Measurements from ENCODE around the gene CNOT6. TPM values are rescaled to one million over a fixed set of nuclear protein-coding genes. Genes with fewer than 3 reads are reported as not detected.

CNOT6 gene
- total and polyA plus RNA-seq, 10 of the 15 experiments (the other 5 are each of a cell fraction or from before 2014, with no cell fraction given), result 3.8 to 22.1 (median 12.1) TPM

GRCh38 chr5:180553530-180553929 lies 59.4 kb downstream of the CNOT6 start (continued):
- TF ChIP-seq CBFB (IDR thresholded peaks at IDR 0.05; ENCODE audit: low read depth) (no peak), POLR2A (IDR thresholded peaks at IDR 0.05; ENCODE audit: low read depth, low read length) (no peak), LARP7 (IDR thresholded peaks at IDR 0.05) (no peak), ZSCAN29 (IDR thresholded peaks at IDR 0.05) (no peak), CHD2 (IDR thresholded peaks at IDR 0.05; ENCODE audit: borderline replicate concordance, low read depth, low read length) (no peak), TAF1 (IDR thresholded peaks at IDR 0.05; ENCODE audit: borderline replicate concordance, low read depth, low read length) (no peak), CEBPB (IDR thresholded peaks at IDR 0.05; ENCODE audit: borderline replicate concordance in 1 of 2, low read depth in 2 of 2, low read length in 2 of 2) (no peak), ZNF217 (IDR thresholded peaks at IDR 0.05) (no peak), RB1 (IDR thresholded peaks at IDR 0.05; ENCODE audit: borderline replicate concordance) (no peak)

GRCh38 chr5:180555168-180555921 lies 61.2 kb downstream of the CNOT6 start:
- POLR2A ChIA-PET, result no interaction called here
- no peaks in the 10 kb centered on the region; the same call in 2 of the 3 replicates for H3K9me3 ChIP-seq (replicated peaks; ENCODE audit: control insufficient read depth, insufficient read depth, low read length)
- H3K27ac ChIP-seq (ENCODE audit: control insufficient read depth, insufficient read depth), result no peak overlapping the region
- TF ChIP-seq RB1 (IDR thresholded peaks at IDR 0.05; ENCODE audit: borderline replicate concordance), result no peak
- no peak for TF ChIP-seq RBBP5 (conservative IDR thresholded peaks at IDR 0.05)
- TF ChIP-seq SKIL (IDR thresholded peaks at IDR 0.05; ENCODE audit: low read depth, poor library complexity, severe bottlenecking), result no peak
- TF ChIP-seq, protein P1, sequence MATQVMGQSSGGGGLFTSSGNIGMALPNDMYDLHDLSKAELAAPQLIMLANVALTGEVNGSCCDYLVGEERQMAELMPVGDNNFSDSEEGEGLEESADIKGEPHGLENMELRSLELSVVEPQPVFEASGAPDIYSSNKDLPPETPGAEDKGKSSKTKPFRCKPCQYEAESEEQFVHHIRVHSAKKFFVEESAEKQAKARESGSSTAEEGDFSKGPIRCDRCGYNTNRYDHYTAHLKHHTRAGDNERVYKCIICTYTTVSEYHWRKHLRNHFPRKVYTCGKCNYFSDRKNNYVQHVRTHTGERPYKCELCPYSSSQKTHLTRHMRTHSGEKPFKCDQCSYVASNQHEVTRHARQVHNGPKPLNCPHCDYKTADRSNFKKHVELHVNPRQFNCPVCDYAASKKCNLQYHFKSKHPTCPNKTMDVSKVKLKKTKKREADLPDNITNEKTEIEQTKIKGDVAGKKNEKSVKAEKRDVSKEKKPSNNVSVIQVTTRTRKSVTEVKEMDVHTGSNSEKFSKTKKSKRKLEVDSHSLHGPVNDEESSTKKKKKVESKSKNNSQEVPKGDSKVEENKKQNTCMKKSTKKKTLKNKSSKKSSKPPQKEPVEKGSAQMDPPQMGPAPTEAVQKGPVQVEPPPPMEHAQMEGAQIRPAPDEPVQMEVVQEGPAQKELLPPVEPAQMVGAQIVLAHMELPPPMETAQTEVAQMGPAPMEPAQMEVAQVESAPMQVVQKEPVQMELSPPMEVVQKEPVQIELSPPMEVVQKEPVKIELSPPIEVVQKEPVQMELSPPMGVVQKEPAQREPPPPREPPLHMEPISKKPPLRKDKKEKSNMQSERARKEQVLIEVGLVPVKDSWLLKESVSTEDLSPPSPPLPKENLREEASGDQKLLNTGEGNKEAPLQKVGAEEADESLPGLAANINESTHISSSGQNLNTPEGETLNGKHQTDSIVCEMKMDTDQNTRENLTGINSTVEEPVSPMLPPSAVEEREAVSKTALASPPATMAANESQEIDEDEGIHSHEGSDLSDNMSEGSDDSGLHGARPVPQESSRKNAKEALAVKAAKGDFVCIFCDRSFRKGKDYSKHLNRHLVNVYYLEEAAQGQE (IDR thresholded peaks at IDR 0.05; ENCODE audit: low read depth, low read length), result no peak
- TF ChIP-seq KAT2A (conservative IDR thresholded peaks at IDR 0.05; ENCODE audit: control insufficient read depth, low read depth, low read length), result no peak
- no peak for TF ChIP-seq CBX3 (IDR thresholded peaks at IDR 0.05; ENCODE audit: borderline replicate concordance, low read depth)
- TF ChIP-seq BRCA1 (IDR thresholded peaks at IDR 0.05; ENCODE audit: low read depth, low read length), result no peak
- TF ChIP-seq, protein P2, sequence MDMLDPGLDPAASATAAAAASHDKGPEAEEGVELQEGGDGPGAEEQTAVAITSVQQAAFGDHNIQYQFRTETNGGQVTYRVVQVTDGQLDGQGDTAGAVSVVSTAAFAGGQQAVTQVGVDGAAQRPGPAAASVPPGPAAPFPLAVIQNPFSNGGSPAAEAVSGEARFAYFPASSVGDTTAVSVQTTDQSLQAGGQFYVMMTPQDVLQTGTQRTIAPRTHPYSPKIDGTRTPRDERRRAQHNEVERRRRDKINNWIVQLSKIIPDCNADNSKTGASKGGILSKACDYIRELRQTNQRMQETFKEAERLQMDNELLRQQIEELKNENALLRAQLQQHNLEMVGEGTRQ (IDR thresholded peaks at IDR 0.05; ENCODE audit: borderline replicate concordance, low read depth, low read length), result no peak
- TF ChIP-seq NR2C2 (IDR thresholded peaks at IDR 0.05; ENCODE audit: borderline replicate concordance, control insufficient read depth, insufficient read length, low read depth), result no peak
- no peak for TF ChIP-seq PAX8 (IDR thresholded peaks at IDR 0.05)
- CTCF ChIA-PET, result no interaction called here
- BruUV-seq (replicated peaks), result no TSS peak
- H2AFZ ChIP-seq (ENCODE audit: control insufficient read depth, low read depth, low read length), result no peak overlapping the region
- H3K79me2 ChIP-seq (ENCODE audit: control insufficient read depth, insufficient read depth, low read length), result no peaks in the 10 kb centered on the region; the same call in 1 of the 2 replicates
- no peaks in the 10 kb centered on the region for H4K20me1 ChIP-seq (ENCODE audit: control insufficient read depth, insufficient read depth)
- RAD21 ChIA-PET (ENCODE audit: unreplicated experiment), result no interaction called here
- H3K9ac ChIP-seq (ENCODE audit: control insufficient read depth, insufficient read depth, low read length), result no peak overlapping the region
- in situ Hi-C loops (cut with MboI), result no loop called here
- DNase-seq (ENCODE audit: low read depth, low spot score), result no peak
- H3K4me2 ChIP-seq (ENCODE audit: control insufficient read depth, insufficient read depth), result no peak overlapping the region
- no peaks in the 10 kb centered on the region for H3K27me3 ChIP-seq (replicated peaks in 1 of 2; ENCODE audit: control insufficient read depth in 2 of 2, insufficient read depth in 2 of 2, low read length in 1 of 2)
- no peak for ATAC-seq
- intact Hi-C loops (cut with micrococcal nuclease; ENCODE audit: unreplicated experiment), result no loop called here
- WGBS (ENCODE audit: insufficient coverage, insufficient replicate concordance, low lambda C conversion rate, missing lambda C conversion rate), result 96% methylated on average over 7 of the region's 7 CpGs
- no peaks in the 10 kb centered on the region for H3K4me1 ChIP-seq (ENCODE audit: control insufficient read depth, insufficient read depth, low read length)
- no peak for FAIRE-seq
- no peak overlapping the region for H3K4me3 ChIP-seq
- SMC1A ChIA-PET (ENCODE audit: uncharacterized antibody, unreplicated experiment), result no interaction called here
- peaks cover 2 to 11% of the 10 kb centered on the region in 2 experiments; a peak in 2 of 4 replicates for H3K36me3 ChIP-seq (ENCODE audit: control insufficient read depth in 2 of 2, insufficient read depth in 2 of 2, low read length in 1 of 2)

All from GM12878 (cell line).